Measurements from ENCODE around the gene CNOT9. TPM values are rescaled to one million over a fixed set of nuclear protein-coding genes. Genes with fewer than 3 reads are reported as not detected.

CNOT9 gene
- total RNA-seq, 1 donor from 2014 or later: 72.3 TPM

DNA sequence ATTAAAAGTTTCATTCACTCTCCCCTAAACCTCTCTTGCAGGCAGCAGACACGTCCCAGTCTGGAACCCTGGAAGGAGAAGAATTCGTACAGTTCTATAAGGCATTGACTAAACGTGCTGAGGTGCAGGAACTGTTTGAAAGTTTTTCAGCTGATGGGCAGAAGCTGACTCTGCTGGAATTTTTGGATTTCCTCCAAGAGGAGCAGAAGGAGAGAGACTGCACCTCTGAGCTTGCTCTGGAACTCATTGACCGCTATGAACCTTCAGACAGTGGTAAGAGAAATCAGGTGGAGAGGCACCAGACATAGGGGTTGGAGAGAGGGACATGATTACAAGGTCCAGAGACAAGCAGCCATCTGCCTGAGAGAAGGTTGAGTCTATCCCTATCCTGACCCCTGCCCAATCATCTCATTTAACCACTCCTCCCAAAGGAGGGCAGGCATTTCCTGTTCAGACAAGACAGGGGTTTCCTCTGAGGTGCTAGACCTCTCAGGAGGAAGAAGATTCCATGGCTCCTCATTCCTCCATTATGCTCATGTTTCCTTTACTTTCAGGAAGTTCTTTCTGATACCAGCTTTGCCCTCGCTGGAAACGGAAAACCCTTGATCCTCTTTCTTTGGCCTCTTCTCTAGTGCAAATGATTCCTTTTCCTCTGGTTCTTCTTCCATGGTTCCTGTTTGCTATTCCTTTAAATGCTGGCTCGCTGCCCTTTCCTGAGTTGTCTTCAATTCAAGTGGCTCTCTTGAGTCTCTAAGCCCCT is 54.1 kb downstream of the CNOT9 start:
- Mint-ChIP-seq H3K27ac (no peak overlapping the region), H3K9me3 (ENCODE audit: low read depth) (no peaks in the 10 kb centered on the region), H3K36me3 (ENCODE audit: insufficient read depth) (no peaks in the 10 kb centered on the region), H3K27me3 (no peaks in the 10 kb centered on the region), H3K4me3 (ENCODE audit: low read depth) (no peak overlapping the region), H3K4me1 (ENCODE audit: low read depth) (no peaks in the 10 kb centered on the region)
- no peak for DNase-seq (ENCODE audit: low spot score, unreplicated experiment)
- TF ChIP-seq, protein P1, sequence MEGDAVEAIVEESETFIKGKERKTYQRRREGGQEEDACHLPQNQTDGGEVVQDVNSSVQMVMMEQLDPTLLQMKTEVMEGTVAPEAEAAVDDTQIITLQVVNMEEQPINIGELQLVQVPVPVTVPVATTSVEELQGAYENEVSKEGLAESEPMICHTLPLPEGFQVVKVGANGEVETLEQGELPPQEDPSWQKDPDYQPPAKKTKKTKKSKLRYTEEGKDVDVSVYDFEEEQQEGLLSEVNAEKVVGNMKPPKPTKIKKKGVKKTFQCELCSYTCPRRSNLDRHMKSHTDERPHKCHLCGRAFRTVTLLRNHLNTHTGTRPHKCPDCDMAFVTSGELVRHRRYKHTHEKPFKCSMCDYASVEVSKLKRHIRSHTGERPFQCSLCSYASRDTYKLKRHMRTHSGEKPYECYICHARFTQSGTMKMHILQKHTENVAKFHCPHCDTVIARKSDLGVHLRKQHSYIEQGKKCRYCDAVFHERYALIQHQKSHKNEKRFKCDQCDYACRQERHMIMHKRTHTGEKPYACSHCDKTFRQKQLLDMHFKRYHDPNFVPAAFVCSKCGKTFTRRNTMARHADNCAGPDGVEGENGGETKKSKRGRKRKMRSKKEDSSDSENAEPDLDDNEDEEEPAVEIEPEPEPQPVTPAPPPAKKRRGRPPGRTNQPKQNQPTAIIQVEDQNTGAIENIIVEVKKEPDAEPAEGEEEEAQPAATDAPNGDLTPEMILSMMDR (IDR thresholded peaks at IDR 0.05; ENCODE audit: unreplicated experiment): no peak

DNA sequence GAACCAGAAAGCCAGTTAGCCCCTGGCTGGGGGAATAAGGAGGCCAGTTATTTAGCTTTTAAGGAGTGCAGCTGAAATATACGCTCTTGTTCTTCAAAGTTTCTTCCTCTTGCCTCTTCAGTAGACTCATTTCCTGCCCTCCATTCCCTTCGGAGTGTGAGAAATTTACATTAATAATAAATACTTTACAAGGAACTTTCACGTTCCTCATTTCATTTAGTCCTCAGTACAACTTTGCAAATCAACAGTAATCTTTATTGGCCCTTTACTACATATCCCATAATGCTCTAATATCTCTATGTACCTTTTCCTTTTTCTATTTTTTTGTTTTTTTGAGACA is 54.7 kb downstream of the CNOT9 start:
- Mint-ChIP-seq H3K27ac (no peak overlapping the region), H3K27me3 (no peaks in the 10 kb centered on the region), H3K4me3 (ENCODE audit: low read depth) (no peak overlapping the region), H3K36me3 (ENCODE audit: insufficient read depth) (no peaks in the 10 kb centered on the region), H3K9me3 (ENCODE audit: low read depth) (no peaks in the 10 kb centered on the region), H3K4me1 (ENCODE audit: low read depth) (no peaks in the 10 kb centered on the region)
- no peak for DNase-seq (ENCODE audit: low spot score, unreplicated experiment)
- TF ChIP-seq, protein P1 (IDR thresholded peaks at IDR 0.05; ENCODE audit: unreplicated experiment): no peak

DNA sequence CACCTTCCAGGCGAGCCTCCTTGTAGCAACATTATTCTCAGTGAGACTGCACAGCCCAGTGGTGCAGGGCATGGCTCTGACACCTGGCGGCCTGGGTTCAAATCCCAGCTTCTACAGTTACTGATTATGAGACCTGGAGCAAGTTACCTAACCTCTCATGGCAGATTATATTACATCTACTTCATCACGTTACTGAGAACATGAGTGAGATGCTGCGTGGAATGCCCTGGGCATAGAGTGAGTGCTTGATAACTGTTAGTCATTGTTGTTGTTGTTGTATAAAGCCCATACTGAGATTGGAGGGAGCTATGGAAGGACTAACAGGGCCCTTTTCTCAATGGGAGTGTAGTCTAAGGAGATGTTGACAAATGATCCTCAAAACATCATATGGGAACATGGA is 57.7 kb downstream of the CNOT9 start:
- Mint-ChIP-seq H3K27ac (no peak overlapping the region), H3K4me3 (ENCODE audit: low read depth) (no peak overlapping the region), H3K4me1 (ENCODE audit: low read depth) (no peaks in the 10 kb centered on the region), H3K9me3 (ENCODE audit: low read depth) (no peaks in the 10 kb centered on the region), H3K36me3 (ENCODE audit: insufficient read depth) (no peaks in the 10 kb centered on the region), H3K27me3 (no peaks in the 10 kb centered on the region)
- TF ChIP-seq, protein P1 (IDR thresholded peaks at IDR 0.05; ENCODE audit: unreplicated experiment): no peak
- no peak for DNase-seq (ENCODE audit: low spot score, unreplicated experiment)

DNA sequence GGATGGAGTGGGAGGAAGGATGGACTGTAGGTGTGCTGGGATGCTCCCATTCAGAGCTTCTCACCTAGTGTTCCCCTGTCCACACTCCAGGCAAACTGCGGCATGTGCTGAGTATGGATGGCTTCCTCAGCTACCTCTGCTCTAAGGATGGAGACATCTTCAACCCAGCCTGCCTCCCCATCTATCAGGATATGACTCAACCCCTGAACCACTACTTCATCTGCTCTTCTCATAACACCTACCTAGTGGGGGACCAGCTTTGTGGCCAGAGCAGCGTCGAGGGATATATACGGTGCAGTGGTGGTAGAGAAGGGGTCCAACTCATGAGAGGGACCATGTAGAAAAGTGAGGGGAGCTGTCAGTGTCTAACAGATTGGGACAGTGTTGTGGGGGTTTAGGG is 59.3 kb downstream of the CNOT9 start:
- Mint-ChIP-seq H3K9me3 (ENCODE audit: low read depth) (no peaks in the 10 kb centered on the region), H3K4me1 (ENCODE audit: low read depth) (no peaks in the 10 kb centered on the region), H3K36me3 (ENCODE audit: insufficient read depth) (no peaks in the 10 kb centered on the region), H3K27ac (no peak overlapping the region), H3K4me3 (ENCODE audit: low read depth) (no peak overlapping the region), H3K27me3 (no peaks in the 10 kb centered on the region)
- no peak for DNase-seq (ENCODE audit: low spot score, unreplicated experiment)
- TF ChIP-seq, protein P1 (IDR thresholded peaks at IDR 0.05; ENCODE audit: unreplicated experiment): no peak

DNA sequence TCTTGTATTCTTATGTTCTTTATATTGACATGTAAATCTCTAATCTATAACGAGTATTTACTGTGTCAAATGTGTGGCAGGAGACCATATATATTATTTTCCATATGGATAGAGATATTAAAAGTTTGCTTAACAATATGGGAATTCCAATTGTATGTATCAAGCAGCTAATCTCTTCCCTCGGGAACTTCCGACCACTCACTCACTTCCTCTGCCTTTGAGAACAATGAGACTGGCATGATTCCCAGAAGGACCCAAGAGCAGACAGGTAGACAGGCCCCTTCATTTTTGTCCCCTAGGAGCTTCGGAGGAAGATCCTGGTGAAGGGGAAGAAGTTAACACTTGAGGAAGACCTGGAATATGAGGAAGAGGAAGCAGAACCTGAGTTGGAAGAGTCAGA is 63.2 kb downstream of the CNOT9 start:
- H3K4me1 Mint-ChIP-seq (ENCODE audit: low read depth): no peaks in the 10 kb centered on the region
- H3K4me3 Mint-ChIP-seq (ENCODE audit: low read depth): no peak overlapping the region
- DNase-seq (ENCODE audit: low spot score, unreplicated experiment): no peak
- H3K27me3 Mint-ChIP-seq: no peaks in the 10 kb centered on the region
- H3K27ac Mint-ChIP-seq: no peak overlapping the region
- H3K36me3 Mint-ChIP-seq (ENCODE audit: insufficient read depth): peaks cover 8% of the 10 kb centered on the region
- no peaks in the 10 kb centered on the region for H3K9me3 Mint-ChIP-seq (ENCODE audit: low read depth)
- TF ChIP-seq, protein P1 (IDR thresholded peaks at IDR 0.05; ENCODE audit: unreplicated experiment): no peak

Data from progenitor cell of endocrine pancreas (in vitro differentiated cells).